ENCODE results near the gene KCNMA1. TPM values are rescaled to one million over a fixed set of nuclear protein-coding genes. Genes with fewer than 3 reads are reported as not detected.

Gene KCNMA1
- total and polyA plus RNA-seq, 10 donors = 9.3 to 114 (median 51.5) TPM

DNA sequence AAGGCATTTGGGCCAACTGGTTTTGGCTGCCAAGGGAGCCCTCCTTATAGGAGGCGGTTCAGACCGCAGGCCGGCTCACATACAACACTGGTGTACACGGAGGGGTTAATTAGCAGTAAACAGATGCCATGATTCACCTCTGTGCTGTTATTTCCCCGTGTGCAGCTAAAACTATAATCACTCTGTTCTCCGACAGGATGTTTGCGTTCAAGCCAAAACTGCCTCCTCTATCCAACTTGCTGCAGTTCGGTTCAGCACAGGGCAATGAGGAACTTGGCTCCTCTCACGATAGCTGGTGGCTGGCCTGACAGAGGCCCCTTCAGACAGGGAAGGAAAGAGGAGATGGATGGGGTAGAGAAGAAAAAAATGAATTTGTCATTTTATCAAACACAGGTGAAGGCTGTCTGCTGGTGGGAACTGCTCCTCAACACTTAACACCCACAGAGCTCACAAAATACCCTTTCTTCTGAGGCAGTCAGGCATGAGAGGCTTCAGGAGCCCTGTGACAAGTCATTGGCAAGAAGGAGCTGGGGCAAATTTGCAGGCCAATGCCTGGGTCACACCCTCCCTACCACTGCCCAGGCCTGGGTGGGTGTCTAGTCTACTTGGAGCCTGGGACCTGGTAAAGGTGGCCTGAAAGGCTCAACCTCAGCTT, 24.0 kb downstream of the KCNMA1 start:
- no peak overlapping the region for H3K4me3 ChIP-seq
- 53 to 60% (median 57%) methylated on average over 9 of the region's 9 CpGs for WGBS, 5 donors
- no peaks in the 10 kb centered on the region for H3K27me3 ChIP-seq (replicated peaks in 1 of 7)
- TF ChIP-seq POLR2AphosphoS5 (IDR thresholded peaks at IDR 0.05) (no peak), POLR2A (IDR thresholded peaks at IDR 0.05) (no peak)
- TF ChIP-seq, protein P1, sequence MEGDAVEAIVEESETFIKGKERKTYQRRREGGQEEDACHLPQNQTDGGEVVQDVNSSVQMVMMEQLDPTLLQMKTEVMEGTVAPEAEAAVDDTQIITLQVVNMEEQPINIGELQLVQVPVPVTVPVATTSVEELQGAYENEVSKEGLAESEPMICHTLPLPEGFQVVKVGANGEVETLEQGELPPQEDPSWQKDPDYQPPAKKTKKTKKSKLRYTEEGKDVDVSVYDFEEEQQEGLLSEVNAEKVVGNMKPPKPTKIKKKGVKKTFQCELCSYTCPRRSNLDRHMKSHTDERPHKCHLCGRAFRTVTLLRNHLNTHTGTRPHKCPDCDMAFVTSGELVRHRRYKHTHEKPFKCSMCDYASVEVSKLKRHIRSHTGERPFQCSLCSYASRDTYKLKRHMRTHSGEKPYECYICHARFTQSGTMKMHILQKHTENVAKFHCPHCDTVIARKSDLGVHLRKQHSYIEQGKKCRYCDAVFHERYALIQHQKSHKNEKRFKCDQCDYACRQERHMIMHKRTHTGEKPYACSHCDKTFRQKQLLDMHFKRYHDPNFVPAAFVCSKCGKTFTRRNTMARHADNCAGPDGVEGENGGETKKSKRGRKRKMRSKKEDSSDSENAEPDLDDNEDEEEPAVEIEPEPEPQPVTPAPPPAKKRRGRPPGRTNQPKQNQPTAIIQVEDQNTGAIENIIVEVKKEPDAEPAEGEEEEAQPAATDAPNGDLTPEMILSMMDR (IDR thresholded peaks at IDR 0.05 in 8 of 11, conservative IDR thresholded peaks at IDR 0.05 in 3 of 11) = no peak
- H3K4me1 ChIP-seq = peaks cover 0 to 19% (median 7%) of the 10 kb centered on the region in 6 donors
- no peak for DNase-seq
- intact Hi-C loops (cut with DNase I; ENCODE audit: low total_unique reads) = no loop called here
- H3K27ac ChIP-seq = no peak overlapping the region
- no peaks in the 10 kb centered on the region for H3K9me3 ChIP-seq
- no peaks in the 10 kb centered on the region for H3K36me3 ChIP-seq

DNA sequence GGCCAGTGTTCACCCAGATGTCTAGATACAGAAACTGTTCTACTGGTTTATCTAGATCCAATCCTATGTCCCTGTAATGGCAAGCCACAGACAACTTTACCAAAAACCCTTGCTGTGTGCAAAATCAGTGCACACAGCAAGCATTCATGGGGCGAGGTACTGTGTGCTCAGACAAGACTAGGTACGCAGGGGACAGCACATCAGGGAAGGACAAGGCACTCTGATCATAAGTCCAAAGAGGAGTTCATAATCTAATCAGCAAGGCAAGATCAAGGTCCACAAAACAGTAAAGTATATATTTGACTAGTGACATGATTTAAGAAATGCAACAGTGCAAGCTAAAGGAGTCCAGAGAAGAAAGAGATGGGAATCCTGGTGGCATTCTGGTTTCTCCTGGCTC, 25.9 kb downstream of the KCNMA1 start:
- intact Hi-C loops (cut with DNase I; ENCODE audit: low total_unique reads) = no loop called here
- WGBS, 5 donors = 92 to 97% (median 94%) methylated on average over 2 of the region's 2 CpGs
- H3K36me3 ChIP-seq = no peaks in the 10 kb centered on the region
- peaks cover 0 to 19% (median 7%) of the 10 kb centered on the region in 6 donors for H3K4me1 ChIP-seq
- TF ChIP-seq POLR2A (IDR thresholded peaks at IDR 0.05) (no peak), POLR2AphosphoS5 (IDR thresholded peaks at IDR 0.05) (no peak)
- TF ChIP-seq, protein P1 (IDR thresholded peaks at IDR 0.05 in 8 of 11, conservative IDR thresholded peaks at IDR 0.05 in 3 of 11) = no peak
- DNase-seq = no peak
- no peaks in the 10 kb centered on the region for H3K27me3 ChIP-seq (replicated peaks in 1 of 7)
- no peak overlapping the region for H3K27ac ChIP-seq
- no peaks in the 10 kb centered on the region for H3K9me3 ChIP-seq
- no peak overlapping the region for H3K4me3 ChIP-seq

DNA sequence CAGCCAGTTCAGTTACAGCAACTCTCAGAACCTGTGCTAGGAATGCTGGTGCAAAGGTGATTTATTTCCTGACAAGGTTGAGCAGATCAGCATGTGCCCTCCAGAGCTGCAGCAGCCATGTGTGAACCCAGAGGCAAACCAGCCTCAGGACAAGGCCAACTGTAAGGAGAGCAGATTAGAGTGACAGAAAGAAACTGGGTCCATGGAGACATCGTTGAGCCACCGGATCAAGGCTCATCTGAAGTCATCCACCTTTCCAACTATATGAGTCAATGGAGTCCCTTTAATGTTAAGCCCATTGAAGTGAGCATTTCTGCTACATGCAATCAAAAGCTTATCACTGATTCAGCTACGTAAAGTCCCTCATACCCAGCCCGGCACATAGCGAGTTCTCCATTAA, 26.4 kb downstream of the KCNMA1 start:
- Histone ChIP-seq H3K36me3 (no peaks in the 10 kb centered on the region), H3K27me3 (replicated peaks in 1 of 7) (no peaks in the 10 kb centered on the region), H3K4me3 (no peak overlapping the region), H3K27ac (no peak overlapping the region), H3K9me3 (no peaks in the 10 kb centered on the region), H3K4me1 (peaks cover 0 to 19% (median 7%) of the 10 kb centered on the region in 6 donors)
- TF ChIP-seq, protein P1 (IDR thresholded peaks at IDR 0.05 in 8 of 11, conservative IDR thresholded peaks at IDR 0.05 in 3 of 11) = no peak
- TF ChIP-seq POLR2A (IDR thresholded peaks at IDR 0.05) (no peak), POLR2AphosphoS5 (IDR thresholded peaks at IDR 0.05) (no peak)
- WGBS, 5 donors = 86 to 99% (median 95%) methylated on average over 5 of the region's 5 CpGs
- no peak for DNase-seq
- intact Hi-C loops (cut with DNase I; ENCODE audit: low total_unique reads) = no loop called here

DNA sequence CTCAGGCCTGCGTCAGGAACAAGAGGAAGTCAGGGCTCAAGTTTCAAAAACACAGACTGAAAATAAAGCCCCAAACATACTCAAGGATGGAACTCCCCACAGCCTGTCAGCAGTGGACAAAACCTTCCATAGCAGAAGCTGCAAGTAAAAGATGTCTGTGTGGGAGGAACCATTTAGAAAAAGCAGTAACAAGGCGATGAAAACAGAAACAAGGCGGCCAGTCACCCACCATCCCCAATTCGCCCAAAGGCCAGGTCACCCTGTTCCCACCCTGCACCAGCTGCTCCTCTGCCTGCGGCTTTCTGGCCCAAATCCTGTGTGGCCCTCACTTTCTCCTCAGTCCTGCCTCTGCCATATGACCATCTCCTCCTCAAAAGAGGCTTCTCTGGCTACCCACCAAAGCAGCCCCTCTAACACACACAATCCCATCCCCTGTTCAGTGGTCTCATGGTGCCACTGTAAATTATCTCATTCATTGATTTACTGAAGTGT, 27.8 kb downstream of the KCNMA1 start:
- no peak overlapping the region for H3K4me3 ChIP-seq
- no peaks in the 10 kb centered on the region for H3K9me3 ChIP-seq
- intact Hi-C loops (cut with DNase I; ENCODE audit: low total_unique reads) = no loop called here
- H3K4me1 ChIP-seq = peaks cover 0 to 26% (median 9%) of the 10 kb centered on the region in 6 donors
- no peaks in the 10 kb centered on the region for H3K27me3 ChIP-seq (replicated peaks in 1 of 7)
- DNase-seq = no peak
- H3K36me3 ChIP-seq = no peaks in the 10 kb centered on the region
- 46 to 76% (median 68%) methylated on average over 5 of the region's 5 CpGs for WGBS, 5 donors
- TF ChIP-seq POLR2A (IDR thresholded peaks at IDR 0.05) (no peak), POLR2AphosphoS5 (IDR thresholded peaks at IDR 0.05) (peak in 1 of 3 donors; percentile 4)
- TF ChIP-seq, protein P1 (IDR thresholded peaks at IDR 0.05 in 8 of 11, conservative IDR thresholded peaks at IDR 0.05 in 3 of 11) = no peak
- H3K27ac ChIP-seq = peak overlapping the region in 5 of 8 donors; percentile 26 to 72 (median 51)
